HepG2 (cell line): ENCODE data around the gene FAM53C. TPM values are rescaled to one million over a fixed set of nuclear protein-coding genes. Genes with fewer than 3 reads are reported as not detected.

Source experiments
- CREBL2 ChIP-seq: sonication (generic); formaldehyde crosslinking; IDR thresholded peaks from 2 replicates; pipeline ENCODE4 v1.8.1; 2023; ENCODE audit warnings: missing genetic modification reagents, mild to moderate bottlenecking, borderline replicate concordance
- HNRNPK ChIP-seq: fragments of 200-400 bp; formaldehyde crosslinking; IDR thresholded peaks from 2 replicates; pipeline ENCODE4 v1.6.1; 2018; ENCODE audit warnings: low read length, low read depth, moderate library complexity, mild to moderate bottlenecking; ENCODE audit not compliant: poor library complexity, severe bottlenecking
- KDM3A ChIP-seq: IDR thresholded peaks from 2 replicates; pipeline ENCODE4 v1.6.1; 2018; ENCODE audit warnings: low read depth, missing compliant biosample characterization
- ONECUT2 ChIP-seq: sonication (generic); formaldehyde crosslinking; IDR thresholded peaks from 2 replicates; pipeline ENCODE4 v1.4.0; 2020; ENCODE audit warnings: missing genetic modification reagents
- TRIM22 ChIP-seq: fragments of 450-650 bp; IDR thresholded peaks from 2 replicates; pipeline ENCODE4 v1.6.1; 2017
- ZNF451 ChIP-seq: sonication (generic); formaldehyde crosslinking; IDR thresholded peaks from 2 replicates; pipeline ENCODE4 v1.5.0; 2020; ENCODE audit warnings: mild to moderate bottlenecking, missing genetic modification reagents
- ZNF605 ChIP-seq: sonication (generic); formaldehyde crosslinking; IDR thresholded peaks from 2 replicates; pipeline ENCODE4 v1.8.0; 2022; ENCODE audit warnings: mild to moderate bottlenecking, missing genetic modification reagents
- ZNF776 ChIP-seq: sonication (generic); formaldehyde crosslinking; IDR thresholded peaks from 2 replicates; pipeline ENCODE4 v1.4.0; 2020; ENCODE audit warnings: mild to moderate bottlenecking, missing genetic modification reagents
- polyA plus RNA-seq, 8 experiments: library from polyadenylated mRNA; depleted of rRNA in 3 of 8; stranded (reverse) in 7 of 8; unstranded in 1 of 8; fragments of >200 nt; fragmentation: Illumina TruSeq in 4 of 8; extraction: Trizol in 4 of 8; gene quantifications; 2 replicates each; pipeline versions ENCODE4 v1.2.1 to v1.2.3, GENCODE V29; 2011 to 2016; ENCODE audit warnings: low read depth in 4 of 8, missing spikeins in 1 of 8, mixed read lengths in 1 of 8; ENCODE audit not compliant: insufficient read depth in 1 of 8
- total RNA-seq, 5 experiments: library from RNA; depleted of rRNA; stranded (reverse); fragments of >200 nt; fragmentation: Illumina TruSeq; extraction: Trizol; gene quantifications; 2 replicates each; pipeline ENCODE4 v1.2.3, GENCODE V29; 2016; ENCODE audit warnings: low read depth in 1 of 5
- TF ChIP-seq, protein P1 (sequence below): sonication (generic); formaldehyde crosslinking; IDR thresholded peaks from 2 replicates; pipeline ENCODE4 v1.5.1; 2020; ENCODE audit warnings: mild to moderate bottlenecking, moderate library complexity, missing genetic modification reagents

Gene FAM53C
- total and polyA plus RNA-seq, 2 of the 13 experiments (the other 11 are each of a cell fraction or from before 2014, with no cell fraction given), result 26.9 to 30.1 TPM

- TF ChIP-seq, protein P1, sequence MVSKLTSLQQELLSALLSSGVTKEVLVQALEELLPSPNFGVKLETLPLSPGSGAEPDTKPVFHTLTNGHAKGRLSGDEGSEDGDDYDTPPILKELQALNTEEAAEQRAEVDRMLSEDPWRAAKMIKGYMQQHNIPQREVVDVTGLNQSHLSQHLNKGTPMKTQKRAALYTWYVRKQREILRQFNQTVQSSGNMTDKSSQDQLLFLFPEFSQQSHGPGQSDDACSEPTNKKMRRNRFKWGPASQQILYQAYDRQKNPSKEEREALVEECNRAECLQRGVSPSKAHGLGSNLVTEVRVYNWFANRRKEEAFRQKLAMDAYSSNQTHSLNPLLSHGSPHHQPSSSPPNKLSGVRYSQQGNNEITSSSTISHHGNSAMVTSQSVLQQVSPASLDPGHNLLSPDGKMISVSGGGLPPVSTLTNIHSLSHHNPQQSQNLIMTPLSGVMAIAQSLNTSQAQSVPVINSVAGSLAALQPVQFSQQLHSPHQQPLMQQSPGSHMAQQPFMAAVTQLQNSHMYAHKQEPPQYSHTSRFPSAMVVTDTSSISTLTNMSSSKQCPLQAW (CRISPR knock-in tag), result no peak
- TF ChIP-seq TRIM22 (no peak), ZNF776 (no peak), ONECUT2 (CRISPR knock-in tag) (no peak), ZNF451 (CRISPR knock-in tag) (no peak), CREBL2 (CRISPR knock-in tag) (no peak), ZNF605 (CRISPR knock-in tag) (0 out of 2 replicates have a peak, but pooled peaks have one; percentile 26), KDM3A (CRISPR knock-in tag) (0 out of 2 replicates have a peak, but pooled peaks have one; percentile 2), HNRNPK (no peak)
These were observed 948 bp upstream of the FAM53C start (continued) for GRCh38 chr5:138336952-138337684.
